Vagina (tissue), 2 donors: ENCODE measurements around the gene FOXA2. TPM values are rescaled to one million over a fixed set of nuclear protein-coding genes. Genes with fewer than 3 reads are reported as not detected.

Experiments
- DNase-seq, 2 donors: peaks; one replicate each; pipeline ENCODE4 v3.0.0-alpha.2; 2017; ENCODE audit errors: extremely low spot score in 2 of 2
- H3K27ac ChIP-seq: fragments of 200-600 bp; sonication (generic); one replicate; pipeline ENCODE4 v1.5.1; 2019
- H3K27me3 ChIP-seq: fragments of 200-600 bp; sonication (generic); one replicate; pipeline ENCODE4 v1.5.1; 2019
- H3K36me3 ChIP-seq, 2 donors: fragments of 200-600 bp; sonication (generic); one replicate each; pipeline ENCODE4 v1.5.1; 2017 to 2019
- H3K4me1 ChIP-seq: fragments of 200-600 bp; sonication (generic); one replicate; pipeline ENCODE4 v1.5.1; 2019
- H3K4me3 ChIP-seq, 2 donors: fragments of 200-600 bp; sonication (generic); 1 replicate in 1 of 2; 2 replicates in 1 of 2; pipeline ENCODE4 v1.5.1; 2016 to 2019
- H3K9me3 ChIP-seq: fragments of 200-600 bp; sonication (generic); one replicate; pipeline ENCODE4 v1.5.1; 2019
- POLR2A ChIP-seq, 2 donors: fragments of 450-650 bp; IDR thresholded peaks; one replicate each; pipeline ENCODE4 v1.6.1; 2017; ENCODE audit warnings: antibody characterized with exemption in 2 of 2, mild to moderate bottlenecking in 2 of 2, moderate library complexity in 2 of 2
- POLR2AphosphoS5 ChIP-seq, 2 donors: sonication (generic); formaldehyde crosslinking; IDR thresholded peaks; one replicate each; pipeline ENCODE4 v1.9.0; 2017; ENCODE audit warnings: antibody characterized with exemption in 2 of 2, mild to moderate bottlenecking in 2 of 2, low read depth in 1 of 2; ENCODE audit not compliant: insufficient read depth in 1 of 2
- intact Hi-C: fragments of 100-400 bp; cut with DNase I; formaldehyde crosslinking; loops from one replicate; pipeline ENCODE4 v1.15.1; 2023
- total RNA-seq: library from RNA; depleted of rRNA; stranded (reverse); fragments of >200 nt; gene quantifications from one replicate; pipeline ENCODE4 v1.2.3, GENCODE V29; 2016
- TF ChIP-seq, protein P1 (sequence below), 3 experiments: fragments of 450-650 bp in 2 of 3; fragments of 200-600 bp in 1 of 3; sonication (generic) in 1 of 3; IDR thresholded peaks; one replicate each; pipeline ENCODE4 v1.5.1; 2017 to 2019; ENCODE audit warnings: antibody characterized with exemption in 3 of 3, mild to moderate bottlenecking in 2 of 3, moderate library complexity in 2 of 3

FOXA2 gene
- total RNA-seq, 1 donor from 2014 or later: not detected

DNA sequence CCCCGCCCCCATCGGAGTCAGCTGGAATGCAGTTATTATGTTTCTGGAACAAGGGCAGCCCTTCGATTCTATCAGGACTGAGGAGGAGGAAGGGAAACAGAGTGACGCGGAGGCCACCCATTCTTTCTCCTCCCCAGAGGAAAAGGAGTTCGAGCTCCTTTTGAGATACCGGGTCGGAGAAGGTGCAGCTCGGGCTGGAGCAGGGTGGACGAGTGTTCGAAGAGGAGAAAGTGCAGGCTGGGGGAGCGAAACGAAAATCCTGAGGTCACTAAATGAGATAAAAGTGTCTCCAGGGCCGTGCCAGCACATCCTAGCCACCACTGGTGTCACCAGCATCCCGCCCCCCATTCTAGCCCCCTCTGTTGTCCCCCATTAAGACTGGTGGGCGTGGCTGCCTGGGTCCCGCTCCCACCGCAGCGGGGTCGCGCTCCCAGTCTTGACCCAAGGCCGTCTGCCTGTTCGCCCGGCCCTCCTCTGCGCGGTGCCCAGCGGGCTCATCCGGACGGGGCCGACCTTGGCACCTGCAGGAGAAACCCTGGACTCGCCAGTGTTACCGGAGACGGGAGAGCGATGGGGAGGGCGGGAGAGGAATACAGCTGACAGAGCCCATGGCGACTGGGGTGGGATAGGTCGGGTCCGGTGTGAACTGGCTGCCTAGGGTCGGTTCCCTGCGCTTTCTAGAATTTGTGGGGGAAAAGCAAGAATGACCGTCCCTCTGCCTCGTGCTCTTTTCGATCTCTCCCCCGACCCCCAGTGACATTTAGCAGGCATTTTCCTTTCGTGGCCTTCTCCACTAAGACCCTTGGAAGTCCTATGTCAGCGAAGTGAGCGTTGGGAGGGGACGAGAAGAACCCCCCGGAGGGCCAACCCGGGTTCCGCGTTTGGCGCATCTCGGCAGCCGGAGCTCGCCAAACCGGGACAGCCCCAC is 16.2 kb downstream of the FOXA2 start:
- Histone ChIP-seq H3K4me3 (no peak overlapping the region), H3K27me3 (peaks cover 9% of the 10 kb centered on the region), H3K9me3 (no peaks in the 10 kb centered on the region), H3K27ac (no peak overlapping the region), H3K36me3 (no peaks in the 10 kb centered on the region), H3K4me1 (no peaks in the 10 kb centered on the region)
- no peak for DNase-seq
- TF ChIP-seq POLR2A (IDR thresholded peaks at IDR 0.05): no peak
- TF ChIP-seq, protein P1, sequence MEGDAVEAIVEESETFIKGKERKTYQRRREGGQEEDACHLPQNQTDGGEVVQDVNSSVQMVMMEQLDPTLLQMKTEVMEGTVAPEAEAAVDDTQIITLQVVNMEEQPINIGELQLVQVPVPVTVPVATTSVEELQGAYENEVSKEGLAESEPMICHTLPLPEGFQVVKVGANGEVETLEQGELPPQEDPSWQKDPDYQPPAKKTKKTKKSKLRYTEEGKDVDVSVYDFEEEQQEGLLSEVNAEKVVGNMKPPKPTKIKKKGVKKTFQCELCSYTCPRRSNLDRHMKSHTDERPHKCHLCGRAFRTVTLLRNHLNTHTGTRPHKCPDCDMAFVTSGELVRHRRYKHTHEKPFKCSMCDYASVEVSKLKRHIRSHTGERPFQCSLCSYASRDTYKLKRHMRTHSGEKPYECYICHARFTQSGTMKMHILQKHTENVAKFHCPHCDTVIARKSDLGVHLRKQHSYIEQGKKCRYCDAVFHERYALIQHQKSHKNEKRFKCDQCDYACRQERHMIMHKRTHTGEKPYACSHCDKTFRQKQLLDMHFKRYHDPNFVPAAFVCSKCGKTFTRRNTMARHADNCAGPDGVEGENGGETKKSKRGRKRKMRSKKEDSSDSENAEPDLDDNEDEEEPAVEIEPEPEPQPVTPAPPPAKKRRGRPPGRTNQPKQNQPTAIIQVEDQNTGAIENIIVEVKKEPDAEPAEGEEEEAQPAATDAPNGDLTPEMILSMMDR (IDR thresholded peaks at IDR 0.05): no peak
- intact Hi-C loops: no loop called here

DNA sequence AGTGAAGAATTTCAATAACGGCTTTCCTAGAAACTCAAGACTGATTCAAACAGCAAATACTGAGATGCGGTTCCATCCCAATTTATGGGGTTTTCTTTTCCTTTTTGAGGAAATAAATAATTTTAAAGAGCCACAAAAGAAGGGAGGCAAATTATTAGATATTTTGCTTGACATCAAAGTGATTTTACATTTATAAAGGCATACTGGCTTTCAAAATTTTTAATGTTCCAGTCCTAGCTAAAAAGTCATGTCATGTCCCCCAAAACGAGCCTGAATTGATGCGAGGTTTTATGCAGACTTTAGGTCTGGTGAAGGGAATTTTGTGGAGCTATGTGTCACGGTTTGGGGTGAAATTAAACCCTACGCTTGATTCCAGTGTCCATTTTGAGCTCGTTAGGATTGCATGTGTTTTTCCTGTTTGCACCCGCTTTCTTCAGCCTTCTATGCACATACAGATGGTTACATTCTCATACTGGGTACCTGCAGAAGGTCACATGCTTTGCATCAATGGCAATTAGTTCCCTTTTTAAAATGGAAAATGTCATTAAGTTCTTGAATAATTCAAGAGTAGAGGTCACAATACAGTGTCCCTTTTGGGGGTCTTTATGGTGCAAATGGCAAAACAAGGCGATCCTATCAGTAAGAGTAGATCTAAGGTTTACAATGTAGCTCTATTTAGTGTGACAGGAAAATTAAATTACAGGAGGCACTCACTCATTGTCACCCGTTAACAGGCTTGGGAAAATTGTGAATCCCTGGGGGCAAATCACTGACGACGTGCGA is 17.3 kb downstream of the FOXA2 start:
- peaks cover 9% of the 10 kb centered on the region for H3K27me3 ChIP-seq
- no peak for TF ChIP-seq POLR2AphosphoS5 (IDR thresholded peaks at IDR 0.05; ENCODE audit: insufficient read depth in 1 of 2, low read depth in 1 of 2)
- no peak for TF ChIP-seq POLR2A (IDR thresholded peaks at IDR 0.05)
- TF ChIP-seq, protein P1 (IDR thresholded peaks at IDR 0.05): no peak
- H3K9me3 ChIP-seq: no peaks in the 10 kb centered on the region
- no peaks in the 10 kb centered on the region for H3K36me3 ChIP-seq
- H3K4me1 ChIP-seq: no peaks in the 10 kb centered on the region
- H3K4me3 ChIP-seq: no peak overlapping the region
- no peak overlapping the region for H3K27ac ChIP-seq
- DNase-seq: no peak
- intact Hi-C loops: no loop called here

DNA sequence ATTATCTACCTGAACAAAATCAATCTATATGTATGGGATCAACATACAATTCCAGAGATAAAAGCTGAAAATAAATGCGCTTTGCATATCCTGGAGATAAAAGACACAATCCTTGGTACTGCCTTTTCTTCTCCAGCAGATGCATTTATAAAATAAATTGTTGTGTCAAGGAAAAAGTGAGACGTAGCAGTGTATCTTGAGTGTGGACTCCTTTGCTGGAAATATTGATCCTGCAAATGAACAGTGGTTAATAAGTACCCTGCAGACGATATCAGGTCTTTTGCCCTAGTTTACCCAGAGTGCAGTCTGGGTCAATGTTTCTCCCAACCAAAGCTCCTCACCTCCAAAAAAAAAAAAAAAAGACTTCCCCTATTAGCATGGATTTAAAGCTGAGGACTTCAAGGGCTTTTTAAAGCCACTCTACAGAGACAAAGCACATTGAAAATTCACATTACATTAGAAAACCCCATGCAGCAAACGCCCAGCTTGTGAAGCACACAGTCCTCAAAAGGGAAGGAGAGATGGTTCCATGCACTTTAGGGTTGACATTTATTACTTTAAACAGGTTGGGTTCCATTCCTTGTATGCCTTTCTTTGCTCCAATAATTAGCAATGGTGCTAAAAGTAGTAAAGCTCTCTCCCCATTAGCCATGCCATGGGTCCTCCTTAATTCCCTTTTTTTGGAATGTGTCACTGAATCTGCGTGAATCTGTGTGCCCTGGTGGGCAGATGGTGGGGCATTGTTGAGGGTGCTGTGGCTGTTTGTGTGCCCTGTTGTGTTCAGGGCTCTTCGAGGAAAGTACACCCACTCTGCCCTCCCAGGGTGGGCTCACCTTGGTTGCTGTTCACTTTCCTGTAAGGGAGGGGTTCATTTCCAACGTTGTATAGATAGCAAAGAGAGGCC is 21.1 kb downstream of the FOXA2 start:
- Histone ChIP-seq H3K36me3 (no peaks in the 10 kb centered on the region), H3K9me3 (no peaks in the 10 kb centered on the region), H3K27me3 (peaks cover 2% of the 10 kb centered on the region), H3K4me3 (no peak overlapping the region), H3K4me1 (no peaks in the 10 kb centered on the region), H3K27ac (no peak overlapping the region)
- TF ChIP-seq, protein P1 (IDR thresholded peaks at IDR 0.05): no peak
- TF ChIP-seq POLR2AphosphoS5 (IDR thresholded peaks at IDR 0.05; ENCODE audit: insufficient read depth in 1 of 2, low read depth in 1 of 2) (no peak), POLR2A (IDR thresholded peaks at IDR 0.05) (no peak)
- DNase-seq: no peak
- intact Hi-C loops: no loop called here

DNA sequence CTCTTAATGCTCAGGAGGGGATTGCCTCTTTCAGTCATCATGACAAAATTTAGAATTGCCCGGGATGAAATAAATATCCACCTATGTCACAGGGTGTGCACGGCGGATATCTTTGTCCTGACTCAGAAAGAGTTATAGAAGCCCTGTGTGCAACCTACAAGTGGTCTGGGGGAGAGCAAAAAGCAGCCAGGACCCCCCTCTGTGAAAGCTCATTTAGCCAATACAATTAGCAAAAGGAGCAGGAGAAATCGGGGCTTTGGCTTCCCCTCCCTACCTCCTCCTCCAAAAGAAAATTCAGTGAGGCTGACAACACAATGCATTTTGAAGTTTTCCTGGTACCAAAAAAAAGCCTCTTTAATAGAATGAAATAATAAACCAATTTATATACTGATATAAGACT is 21.8 kb downstream of the FOXA2 start:
- intact Hi-C loops: no loop called here
- Histone ChIP-seq H3K9me3 (no peaks in the 10 kb centered on the region), H3K27ac (no peak overlapping the region), H3K4me1 (no peaks in the 10 kb centered on the region), H3K27me3 (no peaks in the 10 kb centered on the region), H3K36me3 (no peaks in the 10 kb centered on the region), H3K4me3 (no peak overlapping the region)
- TF ChIP-seq POLR2AphosphoS5 (IDR thresholded peaks at IDR 0.05; ENCODE audit: insufficient read depth in 1 of 2, low read depth in 1 of 2): no peak
- no peak for TF ChIP-seq POLR2A (IDR thresholded peaks at IDR 0.05)
- TF ChIP-seq, protein P1 (IDR thresholded peaks at IDR 0.05): no peak
- DNase-seq: no peak
